OCI-LY7 (cell line): ENCODE results near the gene B3GALT4. TPM values are rescaled to one million over a fixed set of nuclear protein-coding genes. Genes with fewer than 3 reads are reported as not detected.

Source experiments
- BruUV-seq: library from RNA; stranded (reverse); fragments of 400-500 nt; replicated peaks from 2 replicates; lab custom pipeline; 2021; lab: Mats Ljungman, UMichigan
- CTCF ChIA-PET: fragments of 300-600 bp; sonication (Branson Sonifier 250); formaldehyde crosslinking; loops from one replicate; lab custom pipeline; 2022; ENCODE audit warnings: antibody characterized with exemption; ENCODE audit not compliant: unreplicated experiment; lab: Charles Lee
- POLR2A ChIA-PET: fragments of 300-600 bp; sonication (Branson Sonifier 250); formaldehyde crosslinking; loops from one replicate; lab custom pipeline; 2022; ENCODE audit warnings: antibody characterized with exemption; lab: Charles Lee
- DNase-seq: peaks from one replicate; pipeline ENCODE4 v3.0.0-alpha.2; 2015; ENCODE audit warnings: low spot score
- H2AFZ ChIP-seq: fragments of 200-600 bp; sonication (generic), shearing (Covaris generic); 2 replicates; pipeline ENCODE4 v1.6.1; 2014; ENCODE audit warnings: mild to moderate bottlenecking, antibody characterized with exemption, low read length, moderate library complexity
- H3K27ac ChIP-seq: fragments of 200-600 bp; sonication (generic); 2 replicates; pipeline ENCODE4 v1.5.1; 2014; ENCODE audit warnings: mixed run types, low read depth, mild to moderate bottlenecking, moderate library complexity, low read length, inconsistent platforms; ENCODE audit not compliant: poor library complexity, severe bottlenecking
- H3K36me3 ChIP-seq: fragments of 200-600 bp; sonication (generic); 2 replicates; pipeline ENCODE4 v1.6.1; 2014; ENCODE audit warnings: mild to moderate bottlenecking, antibody characterized with exemption, low read length, moderate library complexity, mixed read lengths; ENCODE audit not compliant: insufficient read depth
- H3K4me1 ChIP-seq: fragments of 200-600 bp; sonication (generic); 2 replicates; pipeline ENCODE4 v1.5.1; 2014; ENCODE audit warnings: mild to moderate bottlenecking, low read length; ENCODE audit not compliant: insufficient read depth, poor library complexity, severe bottlenecking
- H3K4me2 ChIP-seq: fragments of 200-600 bp; sonication (generic); 2 replicates; pipeline ENCODE4 v1.6.1; 2014; ENCODE audit warnings: mild to moderate bottlenecking, low read length
- H3K4me3 ChIP-seq: fragments of 200-600 bp; sonication (generic); 2 replicates; pipeline ENCODE4 v1.5.1; 2014; ENCODE audit warnings: mild to moderate bottlenecking, low read depth, low read length; ENCODE audit not compliant: poor library complexity, severe bottlenecking
- H3K79me2 ChIP-seq: fragments of 200-600 bp; sonication (generic); 2 replicates; pipeline ENCODE4 v1.6.1; 2016; ENCODE audit warnings: low read depth, mild to moderate bottlenecking, low read length, moderate library complexity, mixed read lengths; ENCODE audit not compliant: insufficient read depth
- H3K9me2 ChIP-seq: fragments of 200-600 bp; sonication (generic); 2 replicates; pipeline ENCODE4 v1.6.1; 2016; ENCODE audit warnings: mild to moderate bottlenecking, low read length, mixed read lengths; ENCODE audit not compliant: insufficient read depth
- H3K9me3 ChIP-seq: fragments of 200-600 bp; sonication (generic); 2 replicates; pipeline ENCODE4 v1.6.1; 2014; ENCODE audit warnings: mild to moderate bottlenecking, mixed run types, low read length, mixed read lengths
- H4K20me1 ChIP-seq: fragments of 200-600 bp; sonication (generic); 2 replicates; pipeline ENCODE4 v1.6.1; 2014; ENCODE audit warnings: mild to moderate bottlenecking, antibody characterized with exemption, low read length, moderate library complexity, mixed read lengths; ENCODE audit not compliant: insufficient read depth
- CTCF ChIP-seq: fragments of 200-600 bp; sonication (generic); conservative IDR thresholded peaks from 2 replicates; pipeline ENCODE4 v1.5.1; 2014; ENCODE audit warnings: mild to moderate bottlenecking, antibody characterized with exemption, low read length, moderate library complexity, mixed read lengths
- EZH2phosphoT487 ChIP-seq: fragments of 200-600 bp; sonication (generic); IDR thresholded peaks from 2 replicates; pipeline ENCODE4 v1.6.1; 2018; ENCODE audit warnings: low read depth, borderline replicate concordance, mild to moderate bottlenecking, mixed run types, antibody characterized with exemption, low read length, moderate library complexity, mixed read lengths
- intact Hi-C: fragments of 100-400 bp; cut with micrococcal nuclease; formaldehyde crosslinking; loops from one replicate; pipeline ENCODE4 v1.10.0; 2022; ENCODE audit not compliant: unreplicated experiment
- total RNA-seq, 2 experiments: library from RNA; depleted of rRNA in 1 of 2; stranded (reverse); fragments of >200 nt in 1 of 2; shearing (Covaris generic) in 1 of 2; gene quantifications; 2 replicates each; pipeline ENCODE4 v1.2.3, GENCODE V29; 2014 to 2022

Gene B3GALT4
- total RNA-seq, 2 experiments from 2014 or later: 14.1 to 14.2 TPM

DNA sequence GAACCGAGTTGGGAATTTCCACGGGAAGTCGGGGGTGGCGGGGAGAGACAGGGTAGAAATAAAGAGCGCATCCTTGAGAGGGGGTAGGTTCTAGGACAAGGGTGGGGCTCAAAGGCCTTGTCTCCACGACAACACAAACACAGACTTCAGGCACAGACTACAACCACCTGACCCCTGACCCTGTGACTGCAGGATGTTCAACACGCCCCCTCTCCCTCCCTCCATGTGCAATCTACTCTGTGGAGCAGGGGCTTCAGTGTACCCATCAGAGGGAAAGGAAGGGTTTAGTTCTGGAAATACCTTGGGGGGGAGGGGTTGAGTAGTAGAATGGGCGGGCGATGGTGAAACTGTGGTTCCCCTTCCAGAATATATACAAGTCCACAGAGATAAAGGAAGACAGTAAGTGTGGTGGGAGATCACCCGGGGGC lies 37.6 kb downstream of the B3GALT4 start:
- Histone ChIP-seq H3K4me1 (peaks cover 44% of the 10 kb centered on the region), H3K79me2 (peaks cover 50% of the 10 kb centered on the region), H3K27ac (peak overlapping the region; percentile 94), H3K9me2 (no peaks in the 10 kb centered on the region), H4K20me1 (peaks cover 7% of the 10 kb centered on the region; the same call in 1 of the 2 replicates), H2AFZ (peak overlapping the region; percentile 27; the same call in 1 of the 2 replicates), H3K4me2 (peak overlapping the region; percentile 79), H3K9me3 (no peaks in the 10 kb centered on the region), H3K4me3 (peak overlapping the region; percentile 84), H3K36me3 (peaks cover 45% of the 10 kb centered on the region)
- TF ChIP-seq EZH2phosphoT487: no peak
- no peak for TF ChIP-seq CTCF
- peak; percentile 66 for DNase-seq
- CTCF ChIA-PET: no interaction called here
- BruUV-seq: no TSS peak
- POLR2A ChIA-PET: no interaction called here
- intact Hi-C loops: loop anchor here (1.0 to 5.0 kb wide), 3 partner anchors 15 to 98 kb away; partner anchors contain the start of gene PHF1

- Histone ChIP-seq H4K20me1 (peaks cover 7% of the 10 kb centered on the region; the same call in 1 of the 2 replicates), H2AFZ (no peak overlapping the region; the same call in 1 of the 2 replicates), H3K9me3 (no peaks in the 10 kb centered on the region), H3K79me2 (peaks cover 52% of the 10 kb centered on the region), H3K4me2 (peak overlapping the region; percentile 79), H3K4me3 (peak overlapping the region; percentile 84), H3K9me2 (no peaks in the 10 kb centered on the region), H3K4me1 (peaks cover 50% of the 10 kb centered on the region), H3K36me3 (peaks cover 47% of the 10 kb centered on the region), H3K27ac (peak overlapping the region; percentile 94)
- POLR2A ChIA-PET: no interaction called here
- TF ChIP-seq EZH2phosphoT487 (no peak), CTCF (no peak)
- no TSS peak for BruUV-seq
- no peak for DNase-seq
- intact Hi-C loops: loop anchor here (1.0 to 5.0 kb wide), 3 partner anchors 16 to 97 kb away; partner anchors contain the start of gene PHF1
- CTCF ChIA-PET: no interaction called here
These were observed 38.2 kb downstream of the B3GALT4 start for GRCh38 chr6:33314943-33315792.
